Adrenal gland (tissue), 12 donors: Measurements from ENCODE around the gene CEP70. TPM values are rescaled to one million over a fixed set of nuclear protein-coding genes. Genes with fewer than 3 reads are reported as not detected.

Experiments
- DNase-seq, 7 donors: peaks; one replicate each; pipeline ENCODE4 v3.0.0-alpha.2; 2019 to 2020
- H3K27ac ChIP-seq, 5 donors: fragments of 200-600 bp; sonication (generic) in 4 of 5; 1 replicate in 3 of 5; 2 replicates in 2 of 5; pipeline versions ENCODE4 v1.5.1 to v1.8.0; 2016 to 2020; ENCODE audit warnings: mild to moderate bottlenecking in 1 of 5
- H3K27me3 ChIP-seq: fragments of 200-600 bp; 2 replicates; pipeline ENCODE4 v1.8.0; 2021
- H3K36me3 ChIP-seq, 2 donors: fragments of 200-600 bp; replicated peaks in 1 of 2; 1 replicate in 1 of 2; 2 replicates in 1 of 2; pipeline versions ENCODE4 v1.5.1 to v1.8.0; 2018 to 2022
- H3K4me1 ChIP-seq, 2 donors: fragments of 200-600 bp; replicated peaks in 1 of 2; 1 replicate in 1 of 2; 2 replicates in 1 of 2; pipeline versions ENCODE4 v1.5.1 to v1.8.0; 2018 to 2021
- H3K4me3 ChIP-seq, 4 donors: fragments of 200-600 bp; sonication (generic) in 3 of 4; one replicate each; pipeline ENCODE4 v1.5.1; 2016 to 2018
- H3K9me3 ChIP-seq, 3 donors: fragments of 200-600 bp; sonication (generic) in 1 of 3; replicated peaks in 1 of 3; 1 replicate in 2 of 3; 2 replicates in 1 of 3; pipeline versions ENCODE4 v1.5.1 to v1.8.0; 2016 to 2021
- POLR2A ChIP-seq, 2 donors: fragments of 450-650 bp; IDR thresholded peaks; one replicate each; pipeline ENCODE4 v1.6.1; 2017; ENCODE audit warnings: antibody characterized with exemption in 2 of 2, mild to moderate bottlenecking in 2 of 2, moderate library complexity in 1 of 2
- WGBS, 4 donors: extraction: QIAGEN DNeasy Blood & Tissue Kit in 2 of 4; methylation state at CpG; one replicate each; pipeline versions ENCODE4 v1.1.5 to v1.1.7; 2013 to 2017; 5-methylcytosine and 5-hydroxymethylcytosine counted together
- intact Hi-C, 2 donors: fragments of 100-400 bp; cut with DNase I; formaldehyde crosslinking; loops; one replicate each; pipeline versions ENCODE4 v1.14.1 to v1.15.0; 2022 to 2023
- polyA plus RNA-seq, 3 donors: library from polyadenylated mRNA; stranded (reverse); fragments of 200-250 nt in 2 of 3; fragments of 350-450 nt in 1 of 3; fragmentation: Illumina TruSeq in 1 of 3; extraction: RNeasy Lipid Tissue Mini Kit (QIAGEN cat#74804) in 1 of 3; gene quantifications; one replicate each; pipeline ENCODE4 v1.2.3, GENCODE V29; 2013 to 2014
- total RNA-seq, 9 donors: library from RNA; depleted of rRNA in 4 of 9; stranded (reverse); fragments of >200 nt in 4 of 9; fragments of 120-200 nt in 1 of 9; fragmentation: NEBNext Ultra II Directional in 1 of 9; extraction: Animal tissue kit (Norgen Biotek cat#: 25700) in 1 of 9; gene quantifications; one replicate each; pipeline versions ENCODE4 v1.1.0 to v1.2.4, GENCODE V29; 2013 to 2023
- TF ChIP-seq, protein P1 (sequence below), 6 experiments: fragments of 450-650 bp in 4 of 6; fragments of 200-600 bp in 2 of 6; sonication (generic) in 1 of 6; IDR thresholded peaks; 1 replicate in 5 of 6; 2 replicates in 1 of 6; pipeline versions ENCODE4 v1.5.1 to v1.8.0; 2016 to 2021; ENCODE audit warnings: antibody characterized with exemption in 6 of 6, mild to moderate bottlenecking in 2 of 6, moderate library complexity in 1 of 6
- donor health status: healthy with polysubstance abuse.
- donor health status: Bipolar disorder and iron deficiency.
- donor health status: DM: yes; HTN: yes; CAD: no.
- donor health status: DM: no; HTN: no; CAD: no.
- donor health status: DM: no; HTN: no; CAD: no.
- donor health status: DM: yes; HTN: yes; CAD: no.

The CEP70 gene
- total and polyA plus RNA-seq, 12 donors, result 7.8 to 26.9 (median 16.4) TPM

DNA sequence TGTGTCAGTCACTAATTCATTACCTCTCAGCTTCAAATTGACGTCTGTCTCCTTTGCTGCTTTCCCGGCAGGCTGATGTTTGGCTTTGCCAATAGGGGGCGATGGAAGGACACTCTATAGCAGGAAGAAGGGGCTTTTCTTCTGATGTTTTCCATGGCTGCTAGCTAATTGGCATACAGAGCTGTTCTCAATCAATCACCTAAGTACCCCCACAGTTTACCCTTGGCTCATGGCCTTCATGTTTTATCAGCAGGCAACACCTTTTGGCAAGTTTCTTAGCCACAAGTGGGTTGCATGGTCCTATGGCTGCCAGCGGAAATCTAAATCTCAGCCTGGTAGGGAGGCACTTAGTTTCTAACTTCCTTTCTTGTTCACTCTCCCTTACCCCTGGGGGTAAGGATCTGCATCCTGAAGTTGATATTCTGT is 114.6 kb downstream of the CEP70 start:
- Histone ChIP-seq H3K27me3 (no peaks in the 10 kb centered on the region), H3K9me3 (no peaks in the 10 kb centered on the region), H3K36me3 (no peaks in the 10 kb centered on the region), H3K4me3 (no peak overlapping the region), H3K4me1 (no peaks in the 10 kb centered on the region), H3K27ac (no peak overlapping the region)
- intact Hi-C loops, result no loop called here
- TF ChIP-seq POLR2A (IDR thresholded peaks at IDR 0.05), result no peak
- TF ChIP-seq, protein P1, sequence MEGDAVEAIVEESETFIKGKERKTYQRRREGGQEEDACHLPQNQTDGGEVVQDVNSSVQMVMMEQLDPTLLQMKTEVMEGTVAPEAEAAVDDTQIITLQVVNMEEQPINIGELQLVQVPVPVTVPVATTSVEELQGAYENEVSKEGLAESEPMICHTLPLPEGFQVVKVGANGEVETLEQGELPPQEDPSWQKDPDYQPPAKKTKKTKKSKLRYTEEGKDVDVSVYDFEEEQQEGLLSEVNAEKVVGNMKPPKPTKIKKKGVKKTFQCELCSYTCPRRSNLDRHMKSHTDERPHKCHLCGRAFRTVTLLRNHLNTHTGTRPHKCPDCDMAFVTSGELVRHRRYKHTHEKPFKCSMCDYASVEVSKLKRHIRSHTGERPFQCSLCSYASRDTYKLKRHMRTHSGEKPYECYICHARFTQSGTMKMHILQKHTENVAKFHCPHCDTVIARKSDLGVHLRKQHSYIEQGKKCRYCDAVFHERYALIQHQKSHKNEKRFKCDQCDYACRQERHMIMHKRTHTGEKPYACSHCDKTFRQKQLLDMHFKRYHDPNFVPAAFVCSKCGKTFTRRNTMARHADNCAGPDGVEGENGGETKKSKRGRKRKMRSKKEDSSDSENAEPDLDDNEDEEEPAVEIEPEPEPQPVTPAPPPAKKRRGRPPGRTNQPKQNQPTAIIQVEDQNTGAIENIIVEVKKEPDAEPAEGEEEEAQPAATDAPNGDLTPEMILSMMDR (IDR thresholded peaks at IDR 0.05), result peak; percentile 35 to 59 (median 45)
- WGBS, 4 donors, result 30 to 52% (median 43%) methylated on average over 2 to 4 of the region's 4 CpGs
- DNase-seq, result peak in 2 of 7 donors; percentile 36 to 43

DNA sequence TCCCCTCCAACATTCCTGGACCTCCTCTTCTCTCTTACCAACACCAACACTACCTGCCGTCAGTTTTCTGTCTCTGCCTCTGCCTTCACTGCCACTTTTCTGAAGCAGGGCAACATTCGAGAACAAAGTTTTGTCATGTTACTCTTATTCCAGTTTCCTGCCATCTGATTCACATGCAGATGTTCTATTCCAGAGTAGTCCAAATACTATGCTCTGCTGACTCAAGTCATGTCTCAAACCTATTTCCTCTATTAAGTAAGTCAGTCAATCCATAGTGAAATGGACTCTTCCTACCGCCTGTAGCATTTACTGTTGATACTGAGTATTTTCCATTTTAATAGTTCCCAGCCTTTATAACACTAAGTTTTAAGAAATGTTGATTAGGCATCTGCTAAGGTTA is 116.3 kb downstream of the CEP70 start:
- no peaks in the 10 kb centered on the region for H3K36me3 ChIP-seq
- TF ChIP-seq, protein P1 (IDR thresholded peaks at IDR 0.05), result no peak
- TF ChIP-seq POLR2A (IDR thresholded peaks at IDR 0.05), result no peak

DNA sequence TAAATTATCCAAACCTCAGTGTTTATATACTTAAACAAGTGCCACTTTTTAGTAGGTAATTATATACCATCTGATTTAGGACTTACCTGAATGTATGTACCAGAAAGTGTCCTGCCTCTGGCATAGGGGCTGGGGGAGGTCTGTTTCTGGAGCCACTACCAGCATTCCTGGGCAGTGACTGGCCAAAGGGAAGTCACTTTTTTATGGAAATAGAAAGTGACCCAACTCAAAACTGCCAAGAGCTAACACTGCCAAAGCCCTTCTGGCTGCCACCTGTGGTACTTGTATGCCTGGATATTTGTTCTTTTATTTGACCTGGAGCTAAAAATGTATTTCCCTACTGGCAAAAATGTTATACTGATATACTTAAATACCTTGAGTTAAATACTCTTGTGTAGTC is 116.9 kb downstream of the CEP70 start:
- no peaks in the 10 kb centered on the region for H3K9me3 ChIP-seq
- H3K27ac ChIP-seq, result no peak overlapping the region
- TF ChIP-seq, protein P1 (IDR thresholded peaks at IDR 0.05), result no peak
- TF ChIP-seq POLR2A (IDR thresholded peaks at IDR 0.05), result no peak
- no peak overlapping the region for H3K4me3 ChIP-seq
- H3K27me3 ChIP-seq, result no peaks in the 10 kb centered on the region
- no peak for DNase-seq
- intact Hi-C loops, result no loop called here
- no peaks in the 10 kb centered on the region for H3K4me1 ChIP-seq
- no peaks in the 10 kb centered on the region for H3K36me3 ChIP-seq

More for the DNA sequence above, 116.3 kb downstream of the CEP70 start:
- no peak for DNase-seq
- Histone ChIP-seq H3K9me3 (no peaks in the 10 kb centered on the region), H3K4me1 (no peaks in the 10 kb centered on the region), H3K27me3 (no peaks in the 10 kb centered on the region), H3K27ac (no peak overlapping the region), H3K4me3 (no peak overlapping the region)
- WGBS, 4 donors, result 89 to 96% (median 93%) methylated on average over 3 of the region's 3 CpGs
- intact Hi-C loops, result no loop called here

DNA sequence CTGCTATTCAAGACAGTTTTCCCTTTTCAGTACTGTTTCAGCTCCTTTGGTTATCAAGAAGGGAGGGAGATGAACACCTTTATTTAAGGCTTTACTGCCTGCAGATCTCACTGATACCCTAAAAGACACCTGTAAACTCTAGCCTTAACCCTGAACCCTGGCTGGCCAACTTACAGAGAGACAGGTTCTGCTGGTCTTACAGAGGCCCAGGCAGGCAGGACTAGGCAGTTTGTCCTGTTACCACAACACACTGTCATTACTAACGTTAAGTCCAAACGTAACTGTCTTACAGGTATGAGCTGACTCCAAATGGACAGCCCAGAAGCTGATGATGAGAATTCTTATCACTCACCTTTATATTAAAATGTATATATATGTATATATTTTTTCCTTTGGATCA is 117.5 kb downstream of the CEP70 start:
- Histone ChIP-seq H3K36me3 (no peaks in the 10 kb centered on the region), H3K27me3 (no peaks in the 10 kb centered on the region), H3K27ac (no peak overlapping the region), H3K4me1 (no peaks in the 10 kb centered on the region), H3K4me3 (no peak overlapping the region), H3K9me3 (no peaks in the 10 kb centered on the region)
- DNase-seq, result no peak
- WGBS, 4 donors, result 91 to 98% (median 94%) methylated on average over 2 of the region's 2 CpGs
- TF ChIP-seq POLR2A (IDR thresholded peaks at IDR 0.05), result no peak
- TF ChIP-seq, protein P1 (IDR thresholded peaks at IDR 0.05), result no peak
- intact Hi-C loops, result no loop called here
